Measurements from ENCODE around the gene RARA. TPM values are rescaled to one million over a fixed set of nuclear protein-coding genes. Genes with fewer than 3 reads are reported as not detected.

The RARA gene
- polyA plus RNA-seq, 3 donors = 14.9 to 63.9 (median 29.4) TPM

GRCh38 chr17:40363111-40363827, 54.3 kb downstream of the RARA start:
- peak overlapping the region; percentile 78 to 92 for H3K4me3 Mint-ChIP-seq
- Histone ChIP-seq H3K9me3 (replicated peaks in 1 of 2; ENCODE audit: control insufficient read depth in 1 of 2, insufficient read depth in 1 of 2, low read length in 2 of 2) (no peaks in the 10 kb centered on the region), H3K4me1 (ENCODE audit: control insufficient read depth in 1 of 2, insufficient read depth in 2 of 2, low read length in 2 of 2) (peaks cover 15 to 30% of the 10 kb centered on the region in 2 donors), H3K4me3 (replicated peaks in 1 of 3; ENCODE audit: low read depth in 2 of 3, low read length in 3 of 3) (peak overlapping the region; percentile 36 to 74 (median 42)), H4K20me1 (ENCODE audit: insufficient read depth, low read length) (no peaks in the 10 kb centered on the region), H3K27me3 (ENCODE audit: control insufficient read depth in 2 of 2, insufficient read depth in 2 of 2, low read length in 2 of 2) (peaks cover 0 to 35% of the 10 kb centered on the region in 2 donors), H3K4me2 (replicated peaks; ENCODE audit: extremely low read depth, low read length, poor library complexity, severe bottlenecking) (peak overlapping the region; percentile 89), H3K36me3 (replicated peaks in 1 of 2; ENCODE audit: control insufficient read depth in 1 of 2, insufficient read depth in 2 of 2, low read length in 2 of 2) (no peaks in the 10 kb centered on the region), H2AFZ (ENCODE audit: insufficient read depth, low read depth, low read length, poor library complexity, severe bottlenecking) (peak overlapping the region; percentile 77), H3K9ac (ENCODE audit: insufficient read depth, low read length, poor library complexity, severe bottlenecking) (peak overlapping the region; percentile 32), H3K79me2 (ENCODE audit: insufficient read depth, low read length) (no peaks in the 10 kb centered on the region), H3K27ac (ENCODE audit: low read depth in 1 of 2, low read length in 2 of 2) (no peak overlapping the region)
- peak in 1 of 3 donors; percentile 17 for DNase-seq
- peaks cover 37 to 45% (median 44%) of the 10 kb centered on the region in 3 donors for H3K27me3 Mint-ChIP-seq (ENCODE audit: low read depth in 3 of 3)
- H3K36me3 Mint-ChIP-seq = no peaks in the 10 kb centered on the region
- no peak overlapping the region for H3K27ac Mint-ChIP-seq
- H3K9me3 Mint-ChIP-seq = peaks cover 0 to 2% (median 0%) of the 10 kb centered on the region in 7 donors
- WGBS (ENCODE audit: insufficient coverage) = 5% methylated on average over 84 of the region's 91 CpGs
- intact Hi-C loops (cut with micrococcal nuclease) = loop anchor here in 1 of 2 donors (5.0 kb wide), 2 partner anchors 39 to 169 kb away; no protein-coding TSS in a partner anchor
- no peak for TF ChIP-seq CTCF (IDR thresholded peaks at IDR 0.05)
- peaks cover 18% of the 10 kb centered on the region for H3K4me1 Mint-ChIP-seq

- no peak for DNase-seq
- Histone ChIP-seq H3K4me1 (ENCODE audit: control insufficient read depth in 1 of 2, insufficient read depth in 2 of 2, low read length in 2 of 2) (peaks cover 9 to 21% of the 10 kb centered on the region in 2 donors), H3K27me3 (ENCODE audit: control insufficient read depth in 2 of 2, insufficient read depth in 2 of 2, low read length in 2 of 2) (peaks cover 0 to 35% of the 10 kb centered on the region in 2 donors), H3K9ac (ENCODE audit: insufficient read depth, low read length, poor library complexity, severe bottlenecking) (no peak within 1 kb of the TSS), H3K4me2 (replicated peaks; ENCODE audit: extremely low read depth, low read length, poor library complexity, severe bottlenecking) (peak within 1 kb of the TSS; percentile 89), H3K4me3 (replicated peaks in 1 of 3; ENCODE audit: low read depth in 2 of 3, low read length in 3 of 3) (peak within 1 kb of the TSS in 2 of 3 experiments; percentile 25 to 74), H3K79me2 (ENCODE audit: insufficient read depth, low read length) (no peaks in the 10 kb centered on the region), H3K27ac (ENCODE audit: low read depth in 1 of 2, low read length in 2 of 2) (no peak within 1 kb of the TSS), H2AFZ (ENCODE audit: insufficient read depth, low read depth, low read length, poor library complexity, severe bottlenecking) (peak within 1 kb of the TSS; percentile 77), H4K20me1 (ENCODE audit: insufficient read depth, low read length) (no peaks in the 10 kb centered on the region), H3K36me3 (replicated peaks in 1 of 2; ENCODE audit: control insufficient read depth in 1 of 2, insufficient read depth in 2 of 2, low read length in 2 of 2) (no peaks in the 10 kb centered on the region), H3K9me3 (replicated peaks in 1 of 2; ENCODE audit: control insufficient read depth in 1 of 2, insufficient read depth in 1 of 2, low read length in 2 of 2) (no peaks in the 10 kb centered on the region)
- WGBS (ENCODE audit: insufficient coverage) = 91% methylated on average over 6 of the region's 22 CpGs
- peaks cover 8% of the 10 kb centered on the region for H3K4me1 Mint-ChIP-seq
- peak within 1 kb of the TSS; percentile 78 to 92 for H3K4me3 Mint-ChIP-seq
- H3K9me3 Mint-ChIP-seq = peaks cover 0 to 2% (median 0%) of the 10 kb centered on the region in 7 donors
- TF ChIP-seq CTCF (IDR thresholded peaks at IDR 0.05) = no peak
- H3K27ac Mint-ChIP-seq = no peak within 1 kb of the TSS
- peaks cover 37 to 45% (median 44%) of the 10 kb centered on the region in 3 donors for H3K27me3 Mint-ChIP-seq (ENCODE audit: low read depth in 3 of 3)
- intact Hi-C loops (cut with micrococcal nuclease) = loop anchor here in 1 of 2 donors (5.0 kb wide), 2 partner anchors 38 to 168 kb away; no protein-coding TSS in a partner anchor
- no peaks in the 10 kb centered on the region for H3K36me3 Mint-ChIP-seq
Measured at GRCh38 chr17:40364121-40364861, 55.3 kb downstream of the RARA start, which contains the start of gene GJD3. GJD3 (minus strand) TSS chr17:40364737; CDS start chr17:40363815, 922 bp downstream.

Data from CD14-positive monocyte (primary cell).